SK-N-SH treated with all-trans-retinoic acid at 6 μM for 48 hours (cell line): ENCODE measurements around the gene RNF114.

ENCODE experiments used
- ATAC-seq: fragments of 200-7000 bp; cut with Tn5 transposase; 3 replicates; pipeline ENCODE4 v1.9.1; 2020; ENCODE audit warnings: mild to moderate bottlenecking, moderate library complexity
- ARNTL ChIP-seq: fragments of 450-650 bp; formaldehyde crosslinking; IDR thresholded peaks from 2 replicates; pipeline ENCODE4 v1.5.0; 2020; ENCODE audit warnings: low read depth, mild to moderate bottlenecking, moderate library complexity, borderline replicate concordance
- BACH2 ChIP-seq: fragments of 250-450 bp; sonication (Bioruptor Pico); IDR thresholded peaks from 2 replicates; pipeline ENCODE4 v1.9.0; 2021; ENCODE audit warnings: mild to moderate bottlenecking, borderline replicate concordance
- CSDC2 ChIP-seq: fragments of 250-450 bp; sonication (Bioruptor Pico); IDR thresholded peaks from 2 replicates; pipeline ENCODE4 v1.5.0; 2020; ENCODE audit warnings: mild to moderate bottlenecking, moderate library complexity
- ESRRG ChIP-seq: fragments of 250-450 bp; sonication (Bioruptor Pico); IDR thresholded peaks from 2 replicates; pipeline ENCODE4 v1.6.1; 2021; ENCODE audit warnings: mild to moderate bottlenecking
- GLIS3 ChIP-seq: fragments of 250-450 bp; sonication (Bioruptor Pico); IDR thresholded peaks from 2 replicates; pipeline ENCODE4 v1.5.0; 2020; ENCODE audit warnings: mild to moderate bottlenecking, moderate library complexity
- ISL1 ChIP-seq: fragments of 250-450 bp; sonication (Bioruptor Pico); IDR thresholded peaks from 2 replicates; pipeline ENCODE4 v2.1.2; 2022; ENCODE audit warnings: mild to moderate bottlenecking, moderate library complexity
- OSR1 ChIP-seq: fragments of 250-450 bp; sonication (Bioruptor Pico); IDR thresholded peaks from 2 replicates; pipeline ENCODE4 v1.8.0; 2022; ENCODE audit warnings: moderate library complexity, mild to moderate bottlenecking, inconsistent platforms
- RARB ChIP-seq: fragments of 250-450 bp; sonication (Bioruptor Pico); IDR thresholded peaks from 2 replicates; pipeline ENCODE4 v1.8.0; 2021; ENCODE audit warnings: mild to moderate bottlenecking, moderate library complexity
- SNAI2 ChIP-seq: fragments of 250-450 bp; sonication (Bioruptor Pico); IDR thresholded peaks from 2 replicates; pipeline ENCODE4 v1.5.0; 2020; ENCODE audit warnings: mild to moderate bottlenecking, moderate library complexity
- TCF4 ChIP-seq: fragments of 250-450 bp; sonication (Bioruptor Pico); IDR thresholded peaks from 2 replicates; pipeline ENCODE4 v1.8.0; 2021; ENCODE audit warnings: mild to moderate bottlenecking, moderate library complexity, borderline replicate concordance
- TOX ChIP-seq: fragments of 250-450 bp; sonication (Bioruptor Pico); IDR thresholded peaks from 2 replicates; pipeline ENCODE4 v1.8.0; 2021; ENCODE audit warnings: mild to moderate bottlenecking, moderate library complexity, borderline replicate concordance
- ZC3H10 ChIP-seq: fragments of 250-450 bp; sonication (Bioruptor Pico); IDR thresholded peaks from 2 replicates; pipeline ENCODE4 v1.5.1; 2021; ENCODE audit warnings: mild to moderate bottlenecking, moderate library complexity
- ZFP3 ChIP-seq: fragments of 250-450 bp; sonication (Bioruptor Pico); IDR thresholded peaks from 2 replicates; pipeline ENCODE4 v1.5.0; 2020; ENCODE audit warnings: mild to moderate bottlenecking, moderate library complexity
- ZFP30 ChIP-seq: fragments of 450-650 bp; formaldehyde crosslinking; IDR thresholded peaks from 2 replicates; pipeline ENCODE4 v1.5.0; 2022; ENCODE audit warnings: mild to moderate bottlenecking, moderate library complexity
- ZNF565 ChIP-seq: fragments of 450-650 bp; formaldehyde crosslinking; conservative IDR thresholded peaks from 2 replicates; pipeline ENCODE4 v1.5.0; 2020; ENCODE audit warnings: low read depth, mild to moderate bottlenecking, moderate library complexity
- ZNF70 ChIP-seq: fragments of 450-650 bp; formaldehyde crosslinking; IDR thresholded peaks from 2 replicates; pipeline ENCODE4 v1.5.0; 2020; ENCODE audit warnings: mild to moderate bottlenecking, moderate library complexity
- ZNF8 ChIP-seq: fragments of 450-650 bp; formaldehyde crosslinking; IDR thresholded peaks from 2 replicates; pipeline ENCODE4 v1.5.0; 2020; ENCODE audit warnings: mild to moderate bottlenecking, moderate library complexity
- TF ChIP-seq, protein P1 (sequence below): fragments of 250-450 bp; sonication (Bioruptor Pico); IDR thresholded peaks from 2 replicates; pipeline ENCODE4 v1.5.1; 2020; ENCODE audit warnings: low read depth, mild to moderate bottlenecking, moderate library complexity
- TF ChIP-seq, protein P2 (sequence below): fragments of 250-450 bp; sonication (Bioruptor Pico); IDR thresholded peaks from 2 replicates; pipeline ENCODE4 v1.5.0; 2020; ENCODE audit warnings: mild to moderate bottlenecking, moderate library complexity
- TF ChIP-seq, protein P3 (sequence below): fragments of 250-450 bp; sonication (Bioruptor Pico); IDR thresholded peaks from 2 replicates; pipeline ENCODE4 v1.8.0; 2021; ENCODE audit warnings: low read depth, mild to moderate bottlenecking, moderate library complexity, borderline replicate concordance
- TF ChIP-seq, protein P4 (sequence below): fragments of 250-450 bp; sonication (Bioruptor Pico); IDR thresholded peaks from 2 replicates; pipeline ENCODE4 v1.5.1; 2021; ENCODE audit warnings: mild to moderate bottlenecking, moderate library complexity
- TF ChIP-seq, protein P5 (sequence below): fragments of 250-450 bp; sonication (Bioruptor Pico); IDR thresholded peaks from 2 replicates; pipeline ENCODE4 v1.8.0; 2020; ENCODE audit warnings: mild to moderate bottlenecking, moderate library complexity, borderline replicate concordance

Gene RNF114

DNA sequence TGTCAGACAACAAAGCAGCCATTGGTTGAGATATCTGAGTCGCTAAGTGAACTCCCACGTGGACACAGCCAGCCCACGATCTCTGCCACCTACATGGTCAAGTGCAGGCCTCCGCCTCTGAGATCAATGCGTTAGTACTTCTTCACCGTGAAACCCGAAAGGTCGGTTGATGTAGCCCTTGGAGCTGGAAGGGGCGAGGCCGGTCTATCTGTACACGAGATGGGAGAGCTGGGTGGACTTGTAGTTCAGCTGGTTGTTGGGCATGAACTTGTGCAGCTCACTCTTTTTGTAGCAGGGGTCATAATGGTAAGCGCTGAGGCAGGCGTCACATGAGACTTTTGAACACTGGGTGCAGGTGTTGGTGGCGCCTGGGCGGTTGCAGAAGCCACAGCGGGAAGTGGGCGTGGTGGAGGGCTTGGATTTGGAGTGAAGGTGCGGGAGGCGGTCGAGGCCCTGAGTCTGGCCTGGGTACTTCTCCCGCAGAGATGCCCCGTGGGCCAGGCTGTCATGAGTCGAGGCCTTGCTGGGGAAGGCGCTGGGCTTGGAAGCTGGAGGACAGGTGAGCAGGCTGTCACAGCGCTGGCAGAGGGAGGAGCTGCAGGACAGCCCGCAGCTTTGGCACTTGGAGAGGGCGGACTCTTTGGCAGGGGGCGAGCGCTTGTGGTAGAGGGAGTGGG, 30.6 kb upstream of the RNF114 start:
- TF ChIP-seq ISL1 (CRISPR knock-in tag), result no peak
- TF ChIP-seq, protein P1, sequence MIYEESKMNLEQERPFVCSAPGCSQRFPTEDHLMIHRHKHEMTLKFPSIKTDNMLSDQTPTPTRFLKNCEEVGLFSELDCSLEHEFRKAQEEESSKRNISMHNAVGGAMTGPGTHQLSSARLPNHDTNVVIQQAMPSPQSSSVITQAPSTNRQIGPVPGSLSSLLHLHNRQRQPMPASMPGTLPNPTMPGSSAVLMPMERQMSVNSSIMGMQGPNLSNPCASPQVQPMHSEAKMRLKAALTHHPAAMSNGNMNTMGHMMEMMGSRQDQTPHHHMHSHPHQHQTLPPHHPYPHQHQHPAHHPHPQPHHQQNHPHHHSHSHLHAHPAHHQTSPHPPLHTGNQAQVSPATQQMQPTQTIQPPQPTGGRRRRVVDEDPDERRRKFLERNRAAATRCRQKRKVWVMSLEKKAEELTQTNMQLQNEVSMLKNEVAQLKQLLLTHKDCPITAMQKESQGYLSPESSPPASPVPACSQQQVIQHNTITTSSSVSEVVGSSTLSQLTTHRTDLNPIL (CRISPR knock-in tag), result no peak
- no peak for TF ChIP-seq ESRRG (CRISPR knock-in tag)
- no peak for TF ChIP-seq GLIS3
- ATAC-seq, result no peak

DNA sequence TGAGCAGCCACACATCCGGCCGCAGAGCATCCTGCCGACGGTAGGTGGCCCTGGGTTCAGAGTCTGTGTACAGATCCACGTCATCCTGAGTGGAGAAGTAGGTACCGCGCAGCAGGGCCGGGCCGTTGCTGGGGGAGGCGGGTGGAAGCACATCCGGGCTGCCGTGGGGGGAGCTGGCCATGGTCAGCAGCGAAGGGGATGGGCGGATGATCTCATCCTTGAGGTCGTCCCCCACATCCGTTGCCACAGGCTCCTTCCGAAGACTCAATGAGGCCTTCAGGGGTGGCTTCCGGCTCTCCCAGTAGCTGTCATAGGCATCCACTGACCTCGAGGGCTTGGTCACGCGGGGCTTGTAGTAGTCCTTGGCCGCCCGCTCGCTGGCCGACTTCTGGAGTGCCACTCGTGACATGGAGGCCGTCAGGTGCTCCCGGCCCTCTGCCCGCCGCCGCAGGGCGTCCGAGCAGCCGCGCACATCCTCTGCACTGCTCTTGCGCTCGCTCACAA, 30.0 kb upstream of the RNF114 start:
- TF ChIP-seq, protein P2, sequence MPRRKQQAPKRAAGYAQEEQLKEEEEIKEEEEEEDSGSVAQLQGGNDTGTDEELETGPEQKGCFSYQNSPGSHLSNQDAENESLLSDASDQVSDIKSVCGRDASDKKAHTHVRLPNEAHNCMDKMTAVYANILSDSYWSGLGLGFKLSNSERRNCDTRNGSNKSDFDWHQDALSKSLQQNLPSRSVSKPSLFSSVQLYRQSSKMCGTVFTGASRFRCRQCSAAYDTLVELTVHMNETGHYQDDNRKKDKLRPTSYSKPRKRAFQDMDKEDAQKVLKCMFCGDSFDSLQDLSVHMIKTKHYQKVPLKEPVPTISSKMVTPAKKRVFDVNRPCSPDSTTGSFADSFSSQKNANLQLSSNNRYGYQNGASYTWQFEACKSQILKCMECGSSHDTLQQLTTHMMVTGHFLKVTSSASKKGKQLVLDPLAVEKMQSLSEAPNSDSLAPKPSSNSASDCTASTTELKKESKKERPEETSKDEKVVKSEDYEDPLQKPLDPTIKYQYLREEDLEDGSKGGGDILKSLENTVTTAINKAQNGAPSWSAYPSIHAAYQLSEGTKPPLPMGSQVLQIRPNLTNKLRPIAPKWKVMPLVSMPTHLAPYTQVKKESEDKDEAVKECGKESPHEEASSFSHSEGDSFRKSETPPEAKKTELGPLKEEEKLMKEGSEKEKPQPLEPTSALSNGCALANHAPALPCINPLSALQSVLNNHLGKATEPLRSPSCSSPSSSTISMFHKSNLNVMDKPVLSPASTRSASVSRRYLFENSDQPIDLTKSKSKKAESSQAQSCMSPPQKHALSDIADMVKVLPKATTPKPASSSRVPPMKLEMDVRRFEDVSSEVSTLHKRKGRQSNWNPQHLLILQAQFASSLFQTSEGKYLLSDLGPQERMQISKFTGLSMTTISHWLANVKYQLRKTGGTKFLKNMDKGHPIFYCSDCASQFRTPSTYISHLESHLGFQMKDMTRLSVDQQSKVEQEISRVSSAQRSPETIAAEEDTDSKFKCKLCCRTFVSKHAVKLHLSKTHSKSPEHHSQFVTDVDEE, result no peak
- no peak for TF ChIP-seq RARB (CRISPR knock-in tag)
- TF ChIP-seq ZFP3 (CRISPR knock-in tag), result no peak
- TF ChIP-seq, protein P3, sequence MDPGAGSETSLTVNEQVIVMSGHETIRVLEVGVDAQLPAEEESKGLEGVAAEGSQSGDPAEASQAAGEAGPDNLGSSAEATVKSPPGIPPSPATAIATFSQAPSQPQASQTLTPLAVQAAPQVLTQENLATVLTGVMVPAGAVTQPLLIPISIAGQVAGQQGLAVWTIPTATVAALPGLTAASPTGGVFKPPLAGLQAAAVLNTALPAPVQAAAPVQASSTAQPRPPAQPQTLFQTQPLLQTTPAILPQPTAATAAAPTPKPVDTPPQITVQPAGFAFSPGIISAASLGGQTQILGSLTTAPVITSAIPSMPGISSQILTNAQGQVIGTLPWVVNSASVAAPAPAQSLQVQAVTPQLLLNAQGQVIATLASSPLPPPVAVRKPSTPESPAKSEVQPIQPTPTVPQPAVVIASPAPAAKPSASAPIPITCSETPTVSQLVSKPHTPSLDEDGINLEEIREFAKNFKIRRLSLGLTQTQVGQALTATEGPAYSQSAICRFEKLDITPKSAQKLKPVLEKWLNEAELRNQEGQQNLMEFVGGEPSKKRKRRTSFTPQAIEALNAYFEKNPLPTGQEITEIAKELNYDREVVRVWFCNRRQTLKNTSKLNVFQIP (CRISPR knock-in tag), result no peak
- TF ChIP-seq TCF4, result no peak
- no peak for TF ChIP-seq ESRRG (CRISPR knock-in tag)
- no peak for TF ChIP-seq SNAI2 (CRISPR knock-in tag)
- no peak for TF ChIP-seq ZNF565 (CRISPR knock-in tag)
- TF ChIP-seq, protein P4, sequence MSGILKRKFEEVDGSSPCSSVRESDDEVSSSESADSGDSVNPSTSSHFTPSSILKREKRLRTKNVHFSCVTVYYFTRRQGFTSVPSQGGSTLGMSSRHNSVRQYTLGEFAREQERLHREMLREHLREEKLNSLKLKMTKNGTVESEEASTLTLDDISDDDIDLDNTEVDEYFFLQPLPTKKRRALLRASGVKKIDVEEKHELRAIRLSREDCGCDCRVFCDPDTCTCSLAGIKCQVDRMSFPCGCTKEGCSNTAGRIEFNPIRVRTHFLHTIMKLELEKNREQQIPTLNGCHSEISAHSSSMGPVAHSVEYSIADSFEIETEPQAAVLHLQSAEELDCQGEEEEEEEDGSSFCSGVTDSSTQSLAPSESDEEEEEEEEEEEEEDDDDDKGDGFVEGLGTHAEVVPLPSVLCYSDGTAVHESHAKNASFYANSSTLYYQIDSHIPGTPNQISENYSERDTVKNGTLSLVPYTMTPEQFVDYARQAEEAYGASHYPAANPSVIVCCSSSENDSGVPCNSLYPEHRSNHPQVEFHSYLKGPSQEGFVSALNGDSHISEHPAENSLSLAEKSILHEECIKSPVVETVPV (CRISPR knock-in tag), result no peak
- no peak for TF ChIP-seq TOX (CRISPR knock-in tag)
- no peak for TF ChIP-seq BACH2 (CRISPR knock-in tag)
- TF ChIP-seq, protein P5, sequence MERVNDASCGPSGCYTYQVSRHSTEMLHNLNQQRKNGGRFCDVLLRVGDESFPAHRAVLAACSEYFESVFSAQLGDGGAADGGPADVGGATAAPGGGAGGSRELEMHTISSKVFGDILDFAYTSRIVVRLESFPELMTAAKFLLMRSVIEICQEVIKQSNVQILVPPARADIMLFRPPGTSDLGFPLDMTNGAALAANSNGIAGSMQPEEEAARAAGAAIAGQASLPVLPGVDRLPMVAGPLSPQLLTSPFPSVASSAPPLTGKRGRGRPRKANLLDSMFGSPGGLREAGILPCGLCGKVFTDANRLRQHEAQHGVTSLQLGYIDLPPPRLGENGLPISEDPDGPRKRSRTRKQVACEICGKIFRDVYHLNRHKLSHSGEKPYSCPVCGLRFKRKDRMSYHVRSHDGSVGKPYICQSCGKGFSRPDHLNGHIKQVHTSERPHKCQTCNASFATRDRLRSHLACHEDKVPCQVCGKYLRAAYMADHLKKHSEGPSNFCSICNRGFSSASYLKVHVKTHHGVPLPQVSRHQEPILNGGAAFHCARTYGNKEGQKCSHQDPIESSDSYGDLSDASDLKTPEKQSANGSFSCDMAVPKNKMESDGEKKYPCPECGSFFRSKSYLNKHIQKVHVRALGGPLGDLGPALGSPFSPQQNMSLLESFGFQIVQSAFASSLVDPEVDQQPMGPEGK (CRISPR knock-in tag), result no peak
- TF ChIP-seq OSR1 (CRISPR knock-in tag), result no peak
- no peak for TF ChIP-seq ZNF70 (CRISPR knock-in tag)
- no peak for TF ChIP-seq ARNTL (CRISPR knock-in tag)
- no peak for TF ChIP-seq ZC3H10 (CRISPR knock-in tag)
- TF ChIP-seq GLIS3, result no peak
- TF ChIP-seq CSDC2 (CRISPR knock-in tag), result no peak
- no peak for TF ChIP-seq ZFP30 (CRISPR knock-in tag)
- ATAC-seq, result no peak

DNA sequence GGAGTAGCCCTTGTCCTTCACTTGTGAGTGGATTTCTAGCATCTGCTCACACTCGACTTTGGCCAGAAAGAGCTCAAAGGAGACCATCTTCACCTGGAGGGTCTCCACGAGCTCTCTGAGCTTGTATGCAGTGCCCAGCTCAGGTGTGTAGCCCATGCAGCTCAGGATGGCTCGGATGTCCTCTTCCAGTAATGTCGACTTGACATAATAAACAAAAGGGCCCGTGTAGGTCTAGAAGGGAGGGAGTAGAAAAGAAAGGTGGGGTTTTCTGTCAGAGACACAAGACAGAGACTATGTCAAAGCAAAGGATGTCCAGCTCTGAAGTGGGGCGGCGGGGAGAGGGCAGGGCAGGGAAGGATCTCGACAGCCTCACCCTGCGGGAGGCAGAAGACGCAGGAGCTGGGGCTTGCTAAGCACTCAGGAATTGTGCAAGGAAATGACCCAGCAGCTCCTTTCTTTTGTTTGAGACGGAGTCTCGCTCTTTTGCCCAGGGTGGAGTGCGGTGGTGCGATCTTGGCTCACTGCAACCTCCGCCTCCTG, 29.5 kb upstream of the RNF114 start:
- TF ChIP-seq ARNTL (CRISPR knock-in tag) (no peak), ZNF8 (no peak), TCF4 (no peak), ZNF565 (CRISPR knock-in tag) (no peak)
- TF ChIP-seq, protein P3 (CRISPR knock-in tag), result no peak
- ATAC-seq, result no peak
